Pulmonary artery endothelial cell (primary cell): Measurements from ENCODE around the gene GFER. TPM values are rescaled to one million over a fixed set of nuclear protein-coding genes. Genes with fewer than 3 reads are reported as not detected.
"Not testable (repeated sequence)": the region's sequence is repeated elsewhere in the genome, so short reads cannot be mapped to it uniquely, and the experiment has no call there.

Experiments
- DNase-seq: peaks from one replicate; pipeline ENCODE4 v3.0.0-alpha.2; 2011; ENCODE audit warnings: low read depth, low spot score
- total RNA-seq: library from RNA; depleted of rRNA; stranded (reverse); fragments of >200 nt; gene quantifications from 2 replicates; pipeline ENCODE4 v1.2.3, GENCODE V29; 2014

Gene GFER
- total RNA-seq, 1 donor from 2014 or later, result 21.1 TPM

DNA sequence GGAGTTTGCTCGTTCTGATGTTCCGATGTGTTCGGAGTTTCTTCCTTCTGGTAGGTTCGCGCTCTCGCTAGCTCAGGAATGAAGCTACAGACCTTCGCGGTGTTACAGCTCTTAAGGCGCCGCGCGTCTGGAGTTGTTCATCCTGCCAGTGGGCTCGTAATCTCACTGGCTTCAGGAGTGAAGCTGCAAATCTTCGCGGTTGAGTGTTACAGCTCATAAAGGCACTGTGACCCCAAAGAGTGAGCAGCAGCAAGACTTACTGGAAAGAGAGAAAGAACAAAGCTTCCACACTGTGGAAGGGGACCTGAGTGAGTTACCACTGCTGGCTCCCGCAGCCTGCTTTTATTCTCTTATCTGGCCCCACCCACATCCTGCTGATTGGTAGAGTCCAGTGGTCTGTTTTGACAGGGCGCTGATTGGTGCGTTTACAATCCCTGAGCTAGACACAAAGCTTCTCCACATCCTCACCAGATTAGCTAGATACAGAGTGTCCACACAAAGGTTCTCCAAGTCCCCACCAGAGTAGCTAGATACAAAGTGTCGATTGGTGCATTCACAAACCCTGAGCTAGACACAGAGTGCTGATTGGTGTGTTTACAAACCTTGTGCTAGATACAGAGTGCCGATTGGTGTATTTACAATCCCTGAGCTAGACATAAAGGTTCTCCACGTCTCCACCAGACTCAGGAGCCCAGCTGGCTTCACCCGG, 26.4 kb upstream of the GFER start:
- not testable (repeated sequence) for DNase-seq

DNA sequence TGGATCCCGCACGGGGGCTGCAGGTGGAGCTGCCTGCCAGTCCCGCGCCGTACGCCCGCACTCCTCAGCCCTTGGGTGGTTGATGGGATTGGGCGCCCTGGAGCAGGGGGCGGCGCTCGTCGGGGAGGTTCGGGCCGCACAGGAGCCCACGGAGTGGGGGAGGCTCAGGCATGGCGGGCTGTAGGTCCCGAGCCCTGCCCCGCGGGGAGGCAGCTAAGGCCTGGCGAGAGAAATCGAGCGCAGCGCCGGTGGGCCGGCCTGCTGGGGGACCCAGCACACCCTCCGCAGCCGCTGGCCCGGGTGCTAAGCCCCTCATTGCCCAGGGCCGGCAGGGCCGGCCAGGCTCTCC, 25.9 kb upstream of the GFER start:
- not testable (repeated sequence) for DNase-seq

DNA sequence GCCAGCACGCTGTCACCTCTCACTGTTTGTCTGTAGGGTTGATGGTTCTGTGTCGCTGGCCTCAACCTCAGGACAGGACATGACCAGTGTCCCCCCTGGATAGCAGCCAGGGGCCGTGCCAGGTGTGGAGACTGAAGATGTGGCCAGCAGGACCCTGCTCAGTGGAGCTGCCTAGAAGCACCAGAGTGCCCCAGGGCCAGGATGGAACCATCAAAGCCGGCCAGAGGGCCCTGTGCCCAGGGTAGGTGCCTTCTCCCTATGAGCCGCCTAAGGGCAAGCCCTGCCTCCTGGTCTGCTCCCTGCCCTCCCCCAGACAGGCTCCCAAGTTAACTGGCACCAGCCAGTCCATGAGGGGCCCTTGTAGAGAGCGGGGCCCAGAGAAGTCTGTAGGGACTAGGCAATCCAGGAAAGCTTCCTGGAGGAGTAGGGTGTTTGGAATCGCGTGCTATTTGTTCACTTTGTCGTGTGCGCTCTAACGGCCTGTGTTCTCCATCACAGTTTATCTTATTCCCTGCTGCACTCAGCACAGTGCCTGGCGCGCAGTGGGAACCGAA, 25.2 kb upstream of the GFER start:
- DNase-seq, result no peak

DNA sequence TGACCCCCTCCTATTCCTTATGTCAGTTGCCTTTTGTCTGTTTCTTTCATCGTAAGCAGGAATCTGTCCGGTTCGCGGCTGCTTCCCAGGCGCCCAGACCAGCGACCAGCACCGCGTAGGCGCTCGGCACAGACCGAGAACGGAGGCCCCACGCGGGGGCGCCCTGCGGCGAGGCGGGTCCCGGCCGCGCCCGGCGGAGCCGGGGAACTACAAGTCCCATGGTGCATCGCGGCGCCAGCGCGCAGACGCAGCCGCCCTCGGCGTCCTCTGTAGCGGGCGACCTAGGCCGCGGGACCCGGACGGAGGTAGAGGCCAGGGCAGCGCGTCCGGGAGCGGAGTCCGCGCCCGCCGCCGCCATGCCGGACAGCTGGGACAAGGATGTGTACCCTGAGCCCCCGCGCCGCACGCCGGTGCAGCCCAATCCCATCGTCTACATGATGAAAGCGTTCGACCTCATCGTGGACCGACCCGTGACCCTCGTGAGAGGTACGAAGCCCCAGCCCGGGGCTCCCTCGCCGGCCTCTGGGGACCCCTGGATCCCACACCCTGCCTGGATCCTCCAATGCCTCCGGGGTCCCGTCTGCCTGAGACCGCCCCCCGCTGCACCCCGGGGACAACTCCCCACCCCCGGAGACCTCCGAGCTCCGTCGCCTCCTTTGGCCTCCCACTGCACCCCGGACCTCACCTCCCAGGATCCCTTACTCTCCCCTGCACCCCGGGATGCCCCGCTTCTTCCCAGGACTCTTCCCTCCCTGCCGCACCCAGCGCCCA, 24.5 kb upstream of the GFER start, which contains the start of gene NDUFB10:
TSS of gene NDUFB10 (plus strand) at position 270 of the 771 bp plus-strand sequence. CDS start at position 357, 87 bp downstream.
- DNase-seq, result no peak

DNA sequence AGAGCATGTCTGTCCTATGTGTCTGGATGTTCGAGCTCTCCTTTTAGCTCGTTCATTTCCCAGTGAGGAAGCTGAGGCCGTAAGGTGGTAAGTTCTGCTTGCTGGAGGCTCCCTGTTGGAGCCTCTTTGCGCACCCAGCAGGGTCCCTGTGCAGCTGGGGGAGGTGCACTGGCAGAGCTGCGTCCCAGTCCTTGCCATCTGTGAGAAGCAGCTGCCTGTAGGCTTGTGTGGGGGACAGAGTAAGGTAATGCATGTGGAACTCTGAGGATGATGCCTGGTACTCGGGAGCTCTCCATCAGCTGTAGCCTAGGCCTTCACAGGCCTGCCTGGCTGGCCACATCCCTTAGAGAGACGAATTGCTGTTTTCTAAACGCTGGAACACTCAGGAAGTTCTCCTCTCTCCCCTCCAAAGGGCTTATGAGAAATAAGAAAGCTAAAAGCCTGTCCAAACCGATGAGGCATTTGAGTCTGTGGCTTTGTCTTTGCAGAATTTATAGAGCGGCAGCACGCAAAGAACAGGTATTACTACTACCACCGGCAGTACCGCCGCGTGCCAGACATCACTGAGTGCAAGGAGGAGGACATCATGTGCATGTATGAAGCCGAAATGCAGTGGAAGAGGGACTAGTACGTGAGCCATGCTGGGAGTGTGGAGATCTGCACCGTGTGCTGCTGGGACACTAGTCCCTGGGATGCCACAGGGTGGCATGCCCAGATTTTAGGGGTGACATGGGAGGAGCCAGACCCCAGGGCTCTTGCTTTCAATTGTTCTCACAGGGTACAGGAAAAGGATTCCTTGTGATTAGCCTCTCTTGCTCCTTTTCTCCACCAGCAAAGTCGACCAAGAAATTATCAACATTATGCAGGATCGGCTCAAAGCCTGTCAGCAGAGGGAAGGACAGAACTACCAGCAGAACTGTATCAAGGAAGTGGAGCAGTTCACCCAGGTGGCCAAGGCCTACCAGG, 23.0 kb upstream of the GFER start:
- DNase-seq, result no peak

DNA sequence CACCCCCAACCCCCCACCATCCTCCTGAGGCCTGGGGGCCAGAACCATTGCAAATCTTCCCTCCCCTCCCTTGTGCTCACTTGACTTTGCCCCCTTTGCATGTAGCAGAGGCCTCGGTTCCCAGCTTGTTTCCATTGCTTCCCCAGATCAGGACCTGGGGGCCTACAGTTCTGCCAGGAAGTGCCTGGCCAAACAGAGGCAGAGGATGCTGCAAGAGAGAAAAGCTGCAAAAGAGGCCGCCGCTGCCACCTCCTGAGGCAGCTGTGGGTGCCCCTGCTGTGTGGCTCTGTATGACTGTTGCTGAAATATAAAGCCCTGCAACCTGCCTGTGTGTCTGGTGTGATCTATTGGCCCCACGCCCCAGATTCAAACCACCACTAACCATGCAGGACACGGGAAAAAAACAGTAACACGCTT, 22.3 kb upstream of the GFER start:
- no peak for DNase-seq

DNA sequence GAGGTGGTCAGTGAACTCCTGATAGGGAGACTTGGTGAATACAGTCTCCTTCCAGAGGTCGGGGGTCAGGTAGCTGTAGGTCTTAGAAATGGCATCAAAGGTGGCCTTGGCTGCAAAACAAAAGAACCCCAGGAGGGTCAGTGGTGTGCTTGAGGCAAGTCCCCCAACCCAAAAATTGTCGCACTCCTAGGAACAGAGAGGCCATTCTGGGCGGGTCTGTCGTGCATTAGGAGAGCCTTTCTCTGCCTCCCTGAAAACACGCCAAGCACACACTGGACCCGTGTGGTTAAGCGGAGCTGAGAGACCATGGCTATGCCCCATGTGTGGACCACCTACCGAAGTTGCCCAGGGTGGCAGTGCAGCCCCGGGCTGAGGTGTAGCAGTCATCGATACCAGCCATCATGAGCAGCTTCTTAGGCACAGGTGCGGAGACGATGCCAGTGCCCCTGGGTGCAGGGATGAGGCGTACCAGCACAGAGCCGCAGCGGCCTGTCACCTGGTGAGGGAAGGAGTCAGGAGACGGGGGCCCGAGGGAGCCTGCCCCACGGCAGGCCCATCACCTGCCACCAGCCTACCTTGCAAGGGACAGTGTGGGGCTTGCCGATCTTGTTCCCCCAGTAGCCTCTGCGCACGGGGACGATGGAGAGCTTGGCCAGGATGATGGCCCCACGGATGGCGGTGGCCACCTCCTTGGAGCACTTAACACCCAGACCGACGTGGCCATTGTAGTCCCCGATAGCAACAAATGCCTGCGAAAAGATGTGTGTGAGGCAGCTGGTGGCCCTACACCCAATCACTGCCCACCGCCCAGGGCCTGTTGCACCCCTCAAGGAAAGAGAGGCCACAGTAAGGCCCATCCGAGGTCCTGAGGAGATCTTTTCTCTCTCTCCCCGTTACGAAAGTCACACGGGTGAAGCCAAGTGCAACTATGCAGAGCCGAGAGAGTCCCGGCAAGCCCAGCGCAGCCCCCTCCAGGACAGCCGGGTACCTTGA, 21.5 kb upstream of the GFER start:
- DNase-seq, result not testable (repeated sequence)

DNA sequence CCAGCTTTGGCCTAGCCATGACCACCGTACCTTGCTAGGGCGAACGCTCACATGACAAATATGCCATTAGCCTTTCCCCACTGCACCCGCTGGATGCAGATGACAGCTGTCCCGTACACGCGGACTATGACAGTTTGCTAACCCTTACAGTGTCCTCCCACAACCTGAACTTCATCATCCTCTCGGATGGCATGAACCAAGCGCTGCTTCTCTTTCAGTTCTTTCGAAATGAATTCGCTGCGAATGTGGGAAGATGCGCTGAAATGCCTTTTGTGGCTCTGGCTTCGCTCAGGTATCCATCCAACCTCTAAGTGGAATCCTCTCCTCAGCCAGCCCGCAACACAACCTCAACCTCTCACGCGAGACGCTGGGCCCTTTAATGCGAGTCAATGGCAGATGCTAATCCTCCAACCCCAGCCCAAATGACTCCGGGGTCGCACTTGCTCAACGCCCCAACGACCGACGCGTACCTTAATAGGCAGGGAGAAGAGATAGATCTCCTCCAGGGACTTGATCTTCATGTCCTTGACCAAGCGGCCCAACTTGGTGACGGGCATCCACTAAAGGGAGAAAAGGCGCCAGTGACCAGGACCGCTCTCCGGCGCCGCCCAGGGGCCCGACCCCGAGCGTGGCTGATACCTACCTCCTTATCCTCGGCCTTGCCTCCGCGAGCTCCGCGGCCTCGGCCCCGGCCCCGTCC, 20.0 kb upstream of the GFER start:
- no peak for DNase-seq

DNA sequence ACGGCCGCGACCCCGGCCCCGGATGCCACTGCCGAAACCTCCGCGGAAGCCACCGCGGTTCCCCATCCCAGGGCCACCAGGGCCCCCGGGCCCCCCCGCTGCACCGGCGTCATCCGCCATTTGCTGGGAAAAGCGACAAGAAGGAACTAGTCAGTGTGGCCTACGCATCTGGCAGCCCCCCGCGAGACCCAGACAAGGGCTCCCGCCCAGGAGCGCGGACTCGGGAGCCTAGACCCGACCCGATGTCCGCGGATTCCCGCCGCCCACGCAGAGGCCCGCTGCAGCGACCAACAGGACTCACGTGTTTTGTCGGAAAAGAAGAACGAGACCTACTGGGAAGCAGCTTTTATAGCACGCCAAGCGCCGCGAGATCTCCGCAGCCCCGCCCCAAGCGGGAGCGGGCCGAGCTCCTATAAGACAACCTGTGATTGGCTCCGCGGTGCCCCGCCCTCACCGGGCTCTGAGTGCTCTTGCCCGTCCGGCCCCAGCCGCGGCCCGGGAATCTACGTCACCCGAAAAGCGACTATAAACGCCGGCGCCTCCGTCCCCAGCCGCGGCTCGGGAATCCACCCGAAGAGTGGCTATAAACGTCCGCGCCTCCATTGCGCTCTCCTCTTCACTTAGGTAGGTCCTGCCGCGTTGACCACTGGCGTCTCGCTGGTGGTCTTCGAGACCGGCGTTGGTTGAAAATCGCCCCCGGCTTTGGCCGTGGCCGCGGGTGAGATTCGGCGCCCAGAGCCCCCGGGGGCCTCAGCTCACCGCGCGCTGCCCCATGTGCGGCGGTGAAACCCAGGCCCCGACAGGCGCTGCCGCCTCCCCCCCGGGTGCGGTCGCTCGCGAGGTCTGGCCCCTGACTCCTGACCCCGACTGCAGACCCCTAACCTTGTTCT, 19.2 kb upstream of the GFER start, which contains the start of gene RPS2:
TSS of gene RPS2 (minus strand) at position 321 of the 890 bp plus-strand sequence. CDS start at position 120, 201 bp downstream.
- DNase-seq, result peak; percentile 97

DNA sequence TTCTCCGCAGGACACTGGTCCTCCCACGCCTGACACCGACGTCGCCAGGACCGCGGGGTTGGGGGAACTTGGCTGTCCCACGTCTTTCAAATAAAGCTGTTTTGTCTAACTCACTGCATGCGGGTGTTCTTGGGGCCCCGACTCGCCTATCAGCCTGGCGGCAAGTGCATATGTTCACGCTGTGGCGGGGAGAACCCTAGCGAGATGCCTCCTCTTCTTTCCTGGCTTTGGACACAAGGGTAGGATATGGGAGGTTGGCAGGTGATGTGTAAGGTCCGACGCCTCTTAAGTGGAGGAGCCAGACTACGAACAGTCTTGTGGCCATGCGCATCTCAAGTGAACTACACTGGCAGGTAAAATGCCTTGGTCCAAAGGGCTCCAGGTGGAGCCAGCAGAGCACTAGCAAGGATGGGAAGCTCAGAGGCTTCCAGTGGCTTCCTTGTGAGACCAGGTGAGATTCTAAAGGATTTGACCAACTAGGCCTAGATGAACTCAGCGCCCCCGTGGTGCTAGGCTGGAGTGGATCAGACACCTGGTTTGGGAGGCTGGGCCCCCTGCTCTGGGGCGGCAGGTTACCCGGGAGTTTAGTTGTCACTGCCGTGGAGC, 18.5 kb upstream of the GFER start:
- no peak for DNase-seq

DNA sequence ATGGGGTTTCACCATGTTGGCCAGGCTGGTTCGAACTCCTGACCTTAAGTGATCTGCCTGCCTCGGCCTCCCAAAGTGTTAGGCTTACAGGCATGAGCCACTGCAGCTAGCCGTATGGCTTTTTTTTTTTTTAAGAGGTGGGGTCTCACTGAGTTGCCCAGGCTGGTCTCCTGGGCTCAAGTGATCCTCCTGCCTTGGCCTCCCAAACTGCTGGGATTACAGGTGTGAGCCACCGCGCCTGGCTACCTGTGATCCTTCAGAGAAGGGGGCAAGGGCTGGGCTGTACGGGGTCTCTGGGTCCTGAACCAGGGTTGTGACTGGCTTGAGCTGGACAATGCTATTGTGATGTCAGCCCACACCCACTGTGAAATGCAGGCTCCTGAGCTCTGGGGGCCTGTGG, 17.5 kb upstream of the GFER start, which contains the start of gene RNF151:
TSS of gene RNF151 (plus strand) at position 397 of the 400 bp plus-strand sequence. CDS start 26 bp downstream, outside the sequence.
- no peak for DNase-seq

DNA sequence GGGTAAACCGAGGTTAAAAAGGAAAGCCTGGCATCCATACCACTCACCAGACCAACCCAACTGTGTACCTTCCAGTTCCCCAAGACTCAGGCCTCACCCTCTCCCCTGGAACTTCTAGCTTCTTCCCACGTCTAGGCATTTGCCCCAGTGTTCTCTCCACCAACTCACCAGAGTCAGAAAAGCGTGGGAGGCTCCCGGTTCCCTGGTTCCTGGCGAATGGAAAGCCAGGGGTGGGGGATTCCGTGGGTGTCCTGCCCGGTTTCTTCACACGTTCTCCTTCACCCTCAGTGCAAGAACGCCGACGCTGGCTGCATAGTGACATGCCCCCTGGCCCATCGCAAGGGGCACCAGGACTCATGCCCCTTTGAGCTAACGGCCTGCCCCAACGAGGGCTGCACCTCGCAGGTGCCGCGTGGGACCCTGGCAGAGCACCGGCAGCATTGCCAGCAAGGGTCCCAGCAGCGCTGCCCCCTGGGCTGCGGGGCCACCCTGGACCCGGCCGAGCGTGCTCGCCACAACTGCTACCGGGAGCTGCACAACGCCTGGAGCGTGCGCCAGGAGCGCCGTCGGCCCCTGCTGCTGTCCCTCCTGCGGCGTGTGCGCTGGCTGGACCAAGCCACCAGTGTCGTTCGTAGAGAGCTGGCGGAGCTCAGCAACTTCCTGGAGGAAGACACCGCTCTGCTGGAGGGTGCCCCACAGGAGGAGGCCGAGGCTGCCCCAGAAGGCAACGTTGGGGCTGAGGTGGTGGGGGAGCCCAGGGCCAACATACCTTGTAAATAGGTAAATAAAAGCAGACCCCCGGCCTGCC, 15.6 kb upstream of the GFER start:
- DNase-seq, result no peak

DNA sequence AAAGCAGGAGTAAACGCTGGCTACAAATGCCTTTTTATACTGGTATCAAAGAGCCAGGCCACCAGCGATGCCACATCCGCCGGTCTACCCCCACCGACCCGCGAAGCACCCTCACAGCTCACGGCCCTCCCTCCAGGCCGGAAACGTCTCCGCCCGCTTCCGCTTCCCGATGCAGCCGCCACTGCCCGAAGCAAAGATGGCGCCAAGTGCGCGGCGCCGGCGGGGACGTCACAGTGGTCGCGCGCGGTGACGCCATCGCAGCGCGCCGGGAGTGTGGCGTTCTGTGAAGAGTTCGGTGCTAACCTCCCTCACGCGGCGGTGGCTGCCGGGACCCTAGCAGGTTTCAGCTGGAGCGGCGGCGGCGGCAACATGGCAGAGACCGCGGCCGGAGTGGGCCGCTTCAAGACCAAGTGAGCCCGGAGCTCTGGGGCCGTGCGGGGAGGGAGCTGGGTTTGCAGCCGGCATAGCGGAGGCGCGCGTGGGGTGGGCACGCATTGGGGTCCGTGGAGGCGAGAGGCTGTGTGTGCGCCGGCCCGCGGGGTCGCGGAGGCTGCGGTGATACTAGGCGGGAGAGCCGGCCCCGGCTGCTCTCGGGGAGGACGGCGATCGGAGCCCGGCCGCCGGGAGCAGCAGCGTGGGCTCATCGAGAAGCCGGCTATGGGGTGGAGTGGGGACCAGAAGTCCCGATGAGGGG, 12.1 kb upstream of the GFER start, which contains the start of gene TBL3:
TSS of gene TBL3 (plus strand) at position 258 of the 694 bp plus-strand sequence. CDS start at position 370, 112 bp downstream.
- DNase-seq, result peak; percentile 81

DNA sequence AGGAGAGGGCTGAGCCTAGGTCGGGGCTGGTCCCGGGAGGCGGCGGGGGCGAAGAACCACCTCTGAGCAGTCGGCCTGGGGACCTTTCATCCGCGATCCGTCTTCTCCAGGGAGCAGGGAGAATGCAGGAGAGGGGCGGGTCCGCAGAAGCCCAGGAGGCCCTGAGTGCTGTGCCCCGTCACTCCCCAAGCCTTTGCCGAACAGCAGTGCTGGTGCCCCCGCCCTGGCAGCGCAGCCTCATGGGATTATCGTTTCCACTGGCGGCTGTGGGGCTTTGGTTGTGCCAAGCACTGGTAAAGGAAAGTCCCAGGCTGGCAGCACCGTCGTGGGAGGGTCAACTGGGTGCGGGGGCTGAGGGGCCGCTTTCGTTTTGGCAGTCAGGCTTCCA, 11.5 kb upstream of the GFER start:
- no peak for DNase-seq

DNA sequence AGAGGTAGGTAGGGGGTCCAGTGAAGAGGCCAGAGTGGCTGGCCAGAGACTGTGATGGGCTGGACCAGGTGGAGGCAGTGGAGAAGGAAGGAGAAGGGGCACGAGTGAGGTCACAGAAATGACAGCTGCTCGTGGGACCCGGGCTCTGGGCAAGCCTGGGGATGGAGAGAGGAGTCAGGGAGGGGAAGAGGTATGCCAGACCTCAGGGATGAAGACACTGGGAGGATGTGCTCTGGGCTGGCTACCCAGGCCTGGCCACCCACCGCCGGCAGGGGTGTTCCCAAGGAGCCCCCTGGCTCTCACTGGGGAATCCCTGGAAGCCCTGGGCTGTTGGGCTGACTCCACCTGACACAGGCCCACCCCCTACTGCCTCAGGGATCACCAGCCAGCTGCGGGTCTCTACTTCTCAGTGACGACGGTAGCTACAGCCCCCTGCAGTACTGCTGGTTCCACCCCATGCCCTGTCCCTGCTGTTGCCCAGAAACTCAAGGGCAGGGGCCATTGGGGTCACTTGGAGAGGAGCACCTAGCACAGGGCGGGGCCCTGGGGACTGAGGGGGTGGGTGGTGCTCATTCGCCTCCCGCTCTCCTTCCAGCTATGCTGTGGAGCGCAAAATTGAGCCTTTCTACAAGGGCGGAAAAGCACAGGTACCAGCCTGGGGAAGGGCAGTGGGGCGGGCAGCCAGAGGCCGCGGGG, 10.4 kb upstream of the GFER start:
- DNase-seq, result no peak
